NOMO-1 treated with dmso at 0.1 percent for 144 hours (cell line): ENCODE data around the gene SGPP1.
A peak's percentile ranks its signal among the peaks of the same experiment; 100 is the strongest.
"Not testable (repeated sequence)": the region's sequence is repeated elsewhere in the genome, so short reads cannot be mapped to it uniquely, and the experiment has no call there.

Experiments
- DNase-seq: peaks from one replicate; lab custom pipeline; 2025; ENCODE audit not compliant: unreplicated experiment; lab: John Stamatoyannopoulos, UW

Gene SGPP1

DNA sequence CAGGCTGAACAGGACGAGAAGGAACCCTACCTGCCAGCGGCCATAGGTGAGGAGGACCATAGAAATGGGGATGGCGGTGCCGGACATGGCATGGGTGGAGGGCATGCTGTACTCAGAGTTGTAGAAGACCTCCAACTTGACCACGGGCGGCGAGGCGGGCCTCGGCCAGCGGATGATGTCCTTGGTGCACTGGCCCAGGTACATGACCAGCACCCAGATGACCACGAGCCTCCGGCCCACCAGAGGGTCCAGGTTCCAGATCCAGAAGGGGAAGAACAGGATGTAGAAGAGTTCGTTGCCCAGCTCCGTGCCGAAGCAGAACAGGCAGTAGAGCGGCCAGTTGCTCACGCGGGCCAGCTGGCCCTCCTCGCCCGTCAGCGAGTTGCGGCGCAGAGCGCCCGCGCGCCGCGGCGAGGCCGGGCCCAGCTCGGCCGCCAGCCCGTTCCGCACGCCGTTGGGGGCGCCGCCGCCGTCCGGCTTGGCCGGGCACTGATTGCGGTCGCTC, 582 bp downstream of the SGPP1 start:
- DNase-seq = no peak

DNA sequence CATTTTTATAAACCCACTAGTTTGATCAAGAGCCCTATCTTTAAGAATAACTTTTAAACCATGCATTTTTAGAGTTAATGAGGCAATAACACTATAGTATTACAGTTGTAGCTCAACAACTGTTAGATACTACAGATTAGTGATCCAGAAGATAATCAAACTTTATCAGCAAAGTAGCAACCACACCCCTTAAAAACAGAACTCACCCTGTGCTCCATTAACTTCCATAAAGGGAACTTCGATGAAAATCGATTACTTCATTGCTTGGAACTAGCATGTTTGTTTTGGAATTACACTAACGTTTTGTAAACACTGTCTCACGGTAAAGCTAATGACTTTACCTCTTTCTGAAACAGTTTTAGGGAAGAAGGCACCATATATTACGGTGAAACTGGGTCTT, 1.4 kb downstream of the SGPP1 start:
- no peak for DNase-seq

DNA sequence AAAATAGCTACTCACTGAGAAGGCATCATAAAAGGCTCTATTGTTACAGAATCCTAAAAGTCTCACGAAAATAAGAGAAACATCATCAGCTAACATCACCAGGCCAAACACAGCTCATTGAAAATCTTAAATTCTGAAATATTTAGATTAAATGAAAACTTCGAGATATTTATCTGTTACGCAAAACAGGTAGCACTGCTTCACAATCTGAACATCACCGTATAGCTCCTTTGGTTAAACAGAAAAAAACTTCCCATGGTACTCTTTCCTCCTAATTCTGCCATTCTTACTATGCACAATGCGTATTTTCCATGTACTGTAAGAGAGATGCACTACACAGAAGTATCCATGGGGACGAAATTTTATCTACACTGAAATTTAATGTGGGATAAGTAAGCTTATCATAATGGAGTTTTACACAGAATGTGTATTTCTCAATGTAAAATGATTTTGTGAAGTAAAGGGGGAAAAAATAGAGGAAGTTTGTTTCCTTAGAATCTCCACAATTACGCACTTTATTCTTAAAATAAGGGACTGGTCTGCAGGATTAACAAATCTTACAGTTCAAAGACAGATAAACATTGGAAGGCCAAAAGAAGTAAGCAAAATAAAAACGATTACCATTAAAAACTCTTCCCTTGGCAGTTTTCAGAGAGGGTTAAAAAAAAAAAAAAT, 1.9 kb downstream of the SGPP1 start:
- no peak for DNase-seq

DNA sequence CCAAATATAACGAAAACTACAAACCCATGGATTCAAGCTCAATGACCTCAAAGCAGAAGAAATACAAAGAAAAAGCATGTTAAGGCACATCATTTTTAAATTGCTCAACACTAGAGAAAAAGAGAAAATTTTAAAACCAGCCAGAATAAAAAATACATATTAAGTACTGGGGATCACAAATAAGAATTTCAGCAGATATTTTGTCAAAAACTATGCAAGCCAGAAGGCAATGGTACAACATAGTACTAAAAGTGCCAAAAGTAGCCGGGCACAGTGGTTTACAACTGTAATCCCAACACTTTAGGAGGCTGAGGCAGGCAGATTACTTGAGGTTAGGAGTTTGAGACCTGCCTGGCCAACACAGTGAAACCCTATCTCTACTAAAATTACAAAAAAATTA, 10.2 kb downstream of the SGPP1 start:
- DNase-seq = peak; percentile 18

DNA sequence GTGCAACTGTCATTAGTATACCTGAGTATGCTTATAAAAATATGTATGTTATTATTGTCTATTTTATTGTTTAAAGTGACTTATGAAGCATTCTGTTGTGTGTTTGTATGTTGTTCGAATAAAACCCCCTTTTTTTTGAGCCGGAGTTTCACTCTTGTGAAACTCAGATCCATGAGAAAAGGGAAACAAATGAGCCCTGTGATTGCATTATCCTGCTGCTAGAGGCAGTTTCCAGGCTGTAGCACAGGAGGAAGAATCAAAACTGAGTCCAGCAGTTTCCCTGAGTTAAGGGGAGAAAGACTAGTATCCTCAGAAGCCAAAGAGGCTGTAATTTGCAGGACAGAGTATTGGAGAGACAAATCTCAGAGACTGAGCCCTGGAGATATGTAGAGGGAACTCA, 12.5 kb downstream of the SGPP1 start:
- no peak for DNase-seq

DNA sequence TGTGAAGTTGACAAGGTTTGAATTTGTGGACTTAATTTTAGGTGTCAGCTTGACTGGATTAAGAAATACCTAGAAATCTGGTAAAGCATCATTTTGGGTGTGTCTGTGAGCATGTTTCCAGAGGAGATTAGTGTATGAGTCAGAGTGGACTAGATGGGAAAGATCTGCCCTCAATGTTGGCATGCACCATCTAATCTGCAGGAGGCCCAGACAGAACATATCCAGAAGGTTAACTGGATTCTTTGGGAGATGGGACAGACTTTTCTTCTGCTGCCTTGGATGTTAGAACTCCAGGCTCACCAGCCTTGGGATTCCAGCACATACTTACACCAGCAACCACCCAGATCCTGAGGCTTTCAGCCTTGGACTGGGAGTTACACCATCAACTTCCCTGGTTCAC, 14.1 kb downstream of the SGPP1 start:
- no peak for DNase-seq

DNA sequence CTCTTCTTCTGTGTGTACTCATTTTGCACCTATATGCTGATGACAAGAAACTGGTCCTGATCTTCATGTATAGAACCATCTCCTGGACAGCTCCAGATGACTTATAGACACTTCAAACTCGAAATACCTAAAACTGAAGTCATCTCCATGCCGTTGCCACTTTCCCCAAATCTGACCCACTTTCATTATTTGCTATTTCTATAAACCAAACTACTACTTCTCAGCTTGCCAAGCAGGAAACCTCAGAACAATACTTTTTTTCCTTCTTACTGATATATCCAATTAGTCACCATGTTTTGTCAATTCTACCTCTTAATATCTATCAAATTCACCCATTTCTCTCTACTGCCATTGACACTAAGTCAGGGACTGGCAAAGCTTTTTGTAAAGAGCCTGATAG, 14.8 kb downstream of the SGPP1 start:
- DNase-seq = no peak

DNA sequence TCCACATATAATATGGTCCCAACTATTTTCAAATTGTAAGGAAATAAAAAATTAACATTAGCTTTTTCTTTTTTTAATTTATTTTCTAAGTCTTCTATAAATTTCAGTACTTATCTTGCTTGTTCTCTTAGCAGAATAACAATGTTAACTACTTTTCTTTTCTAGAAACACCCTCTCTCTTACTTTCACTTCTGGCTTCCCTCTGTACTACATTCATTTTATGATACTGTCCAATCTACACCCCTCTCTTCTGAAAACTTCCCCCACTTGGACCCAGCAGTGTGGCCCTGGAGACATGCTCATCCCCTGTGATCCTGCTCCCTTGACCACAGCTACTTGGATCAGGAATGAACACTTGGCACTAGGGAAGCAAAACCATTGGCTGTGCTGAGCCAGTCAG, 15.7 kb downstream of the SGPP1 start:
- DNase-seq = no peak

DNA sequence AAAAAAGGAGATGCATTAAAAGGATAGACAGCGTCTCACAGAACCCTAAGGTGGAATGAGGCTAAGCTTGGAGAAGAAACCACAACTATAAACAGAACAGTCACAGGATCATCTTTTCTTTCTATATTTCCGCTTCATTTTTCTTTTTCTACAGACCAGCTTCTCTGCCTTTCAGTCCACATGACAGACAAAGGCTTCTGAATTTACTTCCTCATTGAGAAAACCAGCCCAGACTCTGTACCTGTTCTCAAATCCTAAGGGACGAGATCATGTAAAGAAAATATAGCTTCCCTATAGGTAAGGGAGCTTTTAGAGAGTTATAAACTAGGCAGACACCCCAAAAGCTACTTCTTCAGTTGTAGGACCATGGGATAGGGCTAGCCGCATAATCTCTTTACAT, 17.4 kb downstream of the SGPP1 start:
- no peak for DNase-seq

DNA sequence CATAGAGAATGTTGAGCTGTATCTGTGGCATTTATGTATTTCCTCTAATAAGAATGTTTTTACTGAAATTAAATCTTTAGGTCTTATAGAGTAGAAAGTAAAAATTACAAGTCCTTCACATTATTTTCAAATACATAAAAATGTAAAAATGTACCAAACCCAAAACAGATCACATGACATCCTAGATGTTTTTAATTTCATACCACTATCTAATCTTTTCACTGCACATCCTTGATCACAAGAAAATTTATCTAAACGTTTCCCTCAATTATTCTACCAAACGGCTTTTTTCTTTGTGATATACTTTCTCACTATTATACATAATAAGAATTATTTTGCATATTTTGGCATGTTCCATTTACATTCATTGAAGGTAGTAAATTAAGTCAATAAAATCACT, 18.3 kb downstream of the SGPP1 start:
- no peak for DNase-seq

DNA sequence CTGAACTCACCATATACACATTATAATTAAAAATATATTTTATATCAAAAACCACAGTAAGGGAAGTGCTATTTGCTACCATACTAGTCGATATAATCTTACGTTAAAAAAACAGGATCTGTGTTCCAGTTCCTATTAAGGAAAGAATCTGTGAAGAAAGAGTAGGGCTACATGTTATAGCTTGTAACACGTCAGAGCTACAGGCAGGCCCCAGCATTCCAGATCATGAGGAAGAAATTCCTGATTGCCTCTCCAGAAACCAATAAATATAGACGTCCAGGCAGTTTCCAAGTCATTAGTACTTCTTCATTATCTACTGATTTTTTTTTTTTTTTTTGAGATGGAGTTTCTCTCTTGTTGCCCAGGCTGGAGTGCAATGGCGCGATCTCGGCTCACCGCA, 20.6 kb downstream of the SGPP1 start:
- DNase-seq = no peak

DNA sequence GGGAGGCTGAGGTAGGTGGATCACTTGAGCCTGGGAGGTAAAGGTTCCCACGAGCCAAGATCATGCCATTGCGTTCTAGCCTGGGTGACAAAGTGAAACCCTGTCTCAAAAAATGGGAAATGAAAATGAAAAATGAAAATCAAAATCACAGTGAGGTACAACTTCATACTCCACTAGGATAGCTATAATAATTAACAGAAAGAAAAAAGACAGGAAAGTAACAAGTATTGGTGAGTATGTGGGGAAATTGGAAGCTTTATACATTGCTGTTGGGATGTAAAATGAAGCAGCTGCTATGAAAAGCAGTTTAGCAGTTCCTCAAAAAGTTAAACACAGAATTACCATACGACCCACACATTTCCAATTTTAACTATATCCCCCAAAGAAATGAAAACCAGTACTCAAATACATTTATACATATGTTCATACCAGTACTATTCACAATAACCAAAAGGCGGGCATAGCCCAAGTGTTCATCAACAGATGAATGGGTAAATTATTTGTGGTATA, 22.2 kb downstream of the SGPP1 start:
- DNase-seq = no peak

DNA sequence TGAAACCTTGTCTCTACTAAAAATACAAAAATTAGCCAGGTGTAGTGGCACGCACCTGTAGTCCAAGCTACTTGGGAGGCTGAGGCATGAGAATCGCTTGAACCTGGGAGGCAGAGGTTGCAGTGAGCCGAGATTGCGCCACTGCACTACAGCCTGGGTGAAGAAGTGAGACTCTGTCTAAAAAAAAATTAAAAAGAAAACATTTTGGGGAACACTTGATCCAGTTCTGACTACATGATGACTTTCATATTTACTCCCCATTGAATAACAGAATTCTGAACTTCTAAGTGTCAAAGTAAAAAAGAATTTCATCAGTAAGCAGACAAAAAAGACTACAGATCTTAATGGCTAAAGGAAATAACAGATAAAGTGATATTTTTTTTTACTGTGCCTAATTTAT, 25.3 kb downstream of the SGPP1 start:
- not testable (repeated sequence) for DNase-seq

DNA sequence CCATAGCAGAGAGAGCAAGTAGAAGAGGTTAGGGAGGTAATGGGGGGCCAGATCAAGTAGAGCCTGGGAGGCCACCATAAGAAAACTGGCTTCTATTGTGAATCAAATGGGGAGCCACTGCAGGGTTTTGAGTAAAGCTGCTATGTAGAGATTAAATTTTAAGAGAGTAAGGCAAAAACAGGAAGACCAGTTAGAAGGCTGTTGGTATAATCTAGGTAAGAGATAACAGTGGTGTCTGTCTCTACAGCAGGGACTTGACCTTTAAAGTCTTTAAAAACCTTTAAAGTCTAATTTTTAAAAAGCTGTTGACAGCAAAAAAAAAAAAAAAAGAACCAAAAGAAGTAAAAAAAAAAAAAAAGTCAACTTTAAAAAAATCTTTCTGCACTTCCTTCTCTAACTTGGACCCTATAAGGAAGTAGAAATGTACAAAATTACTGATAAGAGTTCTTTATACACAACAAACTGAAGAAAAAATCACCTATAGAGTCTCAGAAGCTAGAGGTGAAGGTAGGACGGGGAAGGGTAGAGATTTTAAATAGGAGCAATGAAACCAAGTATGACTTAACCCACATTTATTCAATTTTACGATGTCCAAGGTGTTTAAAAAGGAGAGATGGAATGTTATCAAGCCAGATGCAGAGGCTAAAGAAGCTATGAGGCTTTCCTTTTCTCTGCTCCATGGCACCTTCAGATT, 26.1 kb downstream of the SGPP1 start:
- DNase-seq = no peak

DNA sequence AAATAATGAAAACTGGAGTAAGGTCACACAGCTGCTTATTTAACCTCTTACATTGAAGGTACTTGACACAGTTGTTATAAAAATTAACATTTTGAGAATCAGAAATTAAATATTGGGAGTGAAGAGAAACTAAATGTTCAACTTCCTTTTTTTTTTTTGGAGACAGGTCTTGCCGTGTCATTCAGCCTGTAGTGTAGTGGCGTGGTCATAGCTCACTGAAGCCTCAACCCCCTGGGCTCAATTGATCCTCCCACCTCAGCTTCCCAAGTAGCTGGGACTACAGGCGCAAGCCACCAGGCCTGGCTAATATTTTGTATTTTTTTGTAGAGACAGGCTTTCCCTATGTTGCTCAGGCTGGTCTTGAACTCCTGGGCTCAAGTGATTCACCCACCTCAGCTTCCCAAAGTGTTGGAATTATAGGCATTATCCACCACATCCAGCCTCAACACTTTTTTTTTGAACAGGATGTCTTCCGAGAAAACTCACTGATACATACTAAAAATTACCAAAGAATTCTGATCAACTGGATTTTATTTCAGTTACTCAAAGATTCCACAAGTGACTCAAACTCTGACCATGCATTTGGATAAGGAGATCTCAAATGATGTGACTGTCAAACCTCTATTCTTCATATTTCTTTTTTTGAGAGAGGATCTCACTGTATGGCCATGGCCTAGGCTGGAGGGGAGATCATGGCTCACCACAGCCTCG, 35.4 kb downstream of the SGPP1 start:
- no peak for DNase-seq

DNA sequence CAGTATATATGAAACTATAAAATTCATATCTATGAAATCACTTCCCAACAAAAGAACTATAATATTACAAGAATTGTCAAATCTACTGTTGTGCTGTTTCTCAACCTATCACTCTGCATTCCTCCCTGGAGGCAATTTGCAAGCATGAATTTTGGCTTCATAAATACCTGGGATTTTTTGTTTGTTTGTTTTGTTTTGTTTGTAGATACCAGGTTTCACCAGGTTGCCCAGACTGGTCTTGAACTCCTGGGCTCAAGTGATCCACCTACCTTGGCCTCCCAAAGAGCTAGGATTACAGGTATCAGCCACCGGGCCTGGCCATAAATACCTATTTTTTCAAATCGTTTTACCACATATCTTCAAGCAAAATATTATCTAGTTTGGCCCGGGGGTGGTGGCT, 38.7 kb downstream of the SGPP1 start:
- no peak for DNase-seq

DNA sequence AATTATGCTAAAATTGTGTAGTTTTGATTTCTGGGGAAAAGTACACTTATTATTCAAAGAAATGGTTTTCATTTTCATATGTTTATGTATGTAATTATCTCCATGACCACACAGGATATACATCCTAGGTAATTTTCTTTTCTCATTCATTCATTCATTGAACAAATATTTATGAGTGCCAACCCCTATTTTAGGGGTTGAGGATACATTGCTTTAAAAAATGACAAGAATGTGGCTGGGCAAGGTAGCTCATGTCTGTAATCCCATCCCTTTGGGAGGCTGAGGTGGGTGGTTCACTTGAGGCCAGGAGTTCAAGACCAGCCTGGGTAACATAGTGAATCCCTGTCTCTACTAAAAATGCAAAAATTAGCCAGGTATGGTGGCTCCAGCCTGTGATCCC, 40.9 kb downstream of the SGPP1 start:
- DNase-seq = no peak

DNA sequence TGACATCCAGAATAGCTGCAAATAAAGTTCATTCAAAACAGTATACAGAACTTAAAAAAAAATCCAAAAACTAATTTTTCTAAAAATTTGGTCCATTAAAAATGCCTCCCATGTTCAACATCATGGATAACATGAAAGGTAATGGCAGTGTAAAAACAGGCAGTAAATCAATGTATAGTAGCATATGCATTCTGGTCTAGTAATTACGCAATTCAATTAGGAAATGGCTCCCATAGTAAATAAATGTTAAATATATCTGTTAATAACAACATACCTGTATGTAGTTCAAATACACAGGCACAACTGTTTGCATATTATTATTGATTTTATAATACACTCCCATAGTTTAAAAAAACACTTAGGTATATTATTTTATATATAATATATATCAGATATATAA, 42.5 kb downstream of the SGPP1 start:
- DNase-seq = no peak

DNA sequence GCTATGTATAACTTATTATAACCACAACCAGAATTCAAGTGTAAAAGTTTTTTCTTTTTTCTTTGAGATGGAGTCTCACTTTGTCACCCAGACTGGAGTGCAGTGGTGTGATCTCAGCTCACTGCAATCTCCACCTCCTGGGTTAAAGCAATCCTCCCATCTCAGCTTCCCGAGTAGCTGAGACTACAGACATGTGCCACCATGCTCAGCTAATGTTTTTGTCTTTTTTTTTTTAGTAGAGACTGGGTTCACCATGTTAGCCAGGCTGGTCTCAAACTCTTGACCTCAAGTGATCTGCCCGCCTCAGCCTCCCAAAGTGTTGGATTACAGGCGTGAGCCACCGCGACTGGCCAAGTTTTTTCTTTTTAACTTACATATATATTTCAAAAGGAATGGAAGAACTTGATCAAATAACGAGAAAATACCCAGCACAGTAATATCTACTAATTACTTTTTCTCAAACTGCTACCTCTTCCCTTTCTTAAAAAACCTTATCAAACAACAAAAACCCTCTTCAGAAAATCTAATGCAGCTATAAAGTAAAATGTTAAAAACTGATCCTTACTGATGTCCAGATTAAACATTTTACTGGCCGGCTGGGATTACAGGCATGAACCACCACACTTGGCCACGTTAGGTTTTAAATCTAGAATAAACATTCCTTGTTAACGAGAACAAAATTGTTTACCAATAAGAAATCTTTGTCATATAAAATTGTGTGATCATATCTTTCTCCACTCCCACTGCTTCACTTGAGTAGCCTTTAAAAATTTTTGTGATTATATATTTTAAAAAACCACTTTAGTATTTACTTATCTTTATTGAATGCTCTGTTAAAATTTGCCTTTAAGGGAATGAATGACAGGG, 44.9 kb downstream of the SGPP1 start:
- no peak for DNase-seq

DNA sequence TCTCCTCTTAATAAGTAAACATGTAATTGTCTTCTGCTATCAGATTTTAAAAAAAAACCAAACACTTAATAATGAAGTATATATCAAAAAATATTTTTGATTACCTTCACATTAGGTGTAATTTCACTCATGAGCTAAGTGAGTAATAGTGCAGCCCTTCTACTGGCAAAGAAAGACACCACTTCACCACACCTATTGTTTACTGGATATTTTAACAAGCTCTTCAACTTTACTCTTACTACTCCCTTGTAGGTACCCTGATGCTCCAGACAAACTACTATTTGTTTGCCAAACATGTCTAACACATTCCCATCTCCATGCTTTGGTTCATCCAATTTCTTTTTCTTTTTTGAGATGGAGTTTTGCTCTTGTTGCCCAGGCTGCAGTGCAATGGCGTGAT, 49.3 kb downstream of the SGPP1 start:
- DNase-seq = no peak

DNA sequence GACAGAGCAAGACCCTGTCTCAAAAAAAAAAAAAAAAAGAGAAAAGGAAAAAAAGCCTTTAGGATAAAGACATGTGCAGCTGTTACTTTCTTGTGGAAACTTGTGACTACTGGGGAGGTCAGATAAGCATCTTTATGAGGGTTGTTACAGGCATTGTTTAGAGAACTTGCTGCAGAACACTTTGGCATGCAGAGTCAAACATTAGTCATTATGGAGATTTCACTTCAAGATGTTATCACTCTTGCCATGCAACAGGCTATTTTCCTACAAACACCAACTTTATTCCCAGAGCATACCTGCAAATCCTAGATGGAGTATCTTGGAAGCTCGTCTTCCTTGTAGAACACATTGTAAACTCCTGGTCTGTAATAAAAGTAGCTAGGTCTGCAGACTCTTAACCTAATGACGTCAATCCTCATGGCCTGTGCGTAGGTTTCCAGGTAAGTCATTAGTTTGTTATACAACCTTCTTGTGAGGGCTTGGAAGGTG, 49.9 kb downstream of the SGPP1 start:
- no peak for DNase-seq
